GM18951 (cell line): ENCODE results near the gene SIRT3.
"Not testable (repeated sequence)": the region's sequence is repeated elsewhere in the genome, so short reads cannot be mapped to it uniquely, and the experiment has no call there.

ENCODE experiments used
- POLR2A ChIP-seq: IDR thresholded peaks from 4 replicates; pipeline ENCODE4 v1.6.1; 2011; ENCODE audit warnings: mild to moderate bottlenecking; ENCODE audit not compliant: insufficient read length, insufficient read depth; ENCODE audit errors: extremely low read depth
- in situ Hi-C: fragments of 300-500 bp; cut with MboI; formaldehyde crosslinking; loops from one replicate; pipeline ENCODE4 v1.12.0; 2022; ENCODE audit warnings: low sequenced_read_pairs, mixed read lengths, inconsistent platforms; ENCODE audit not compliant: unreplicated experiment

The SIRT3 gene

GRCh38 chr11:244376-244775 is 8.2 kb upstream of the SIRT3 start:
- in situ Hi-C loops, result no loop called here
- TF ChIP-seq POLR2A, result no peak

GRCh38 chr11:241634-242033 is 5.5 kb upstream of the SIRT3 start:
- no peak for TF ChIP-seq POLR2A
- in situ Hi-C loops, result no loop called here

GRCh38 chr11:240315-240714 is 4.2 kb upstream of the SIRT3 start:
- in situ Hi-C loops, result no loop called here
- TF ChIP-seq POLR2A, result no peak

GRCh38 chr11:238346-238745 is 2.2 kb upstream of the SIRT3 start:
- in situ Hi-C loops, result not testable (repeated sequence)

- peak; percentile 83 for TF ChIP-seq POLR2A
- in situ Hi-C loops, result no loop called here
These were observed 929 bp upstream of the SIRT3 start, which contains the start of gene PSMD13 for GRCh38 chr11:236774-237767. PSMD13 (plus strand) TSS chr11:236976; CDS start chr11:237050, 74 bp downstream.

GRCh38 chr11:235609-235996 is 539 bp downstream of the SIRT3 start:
- in situ Hi-C loops, result no loop called here
- no peak for TF ChIP-seq POLR2A

- no peak for TF ChIP-seq POLR2A
- in situ Hi-C loops, result no loop called here
These were observed 962 bp downstream of the SIRT3 start for GRCh38 chr11:235180-235579.

- no peak for TF ChIP-seq POLR2A
- in situ Hi-C loops, result no loop called here
These were observed 3.2 kb downstream of the SIRT3 start for GRCh38 chr11:232783-233565.

GRCh38 chr11:230431-230830 is 5.7 kb downstream of the SIRT3 start:
- in situ Hi-C loops, result no loop called here

GRCh38 chr11:227824-228379 is 8.2 kb downstream of the SIRT3 start:
- in situ Hi-C loops, result no loop called here
- TF ChIP-seq POLR2A, result no peak

More at GRCh38 chr11:230431-230830, 5.7 kb downstream of the SIRT3 start:
- no peak for TF ChIP-seq POLR2A

GRCh38 chr11:225734-226453 is 10.2 kb downstream of the SIRT3 start:
- TF ChIP-seq POLR2A, result no peak
- in situ Hi-C loops, result no loop called here

GRCh38 chr11:224424-224823 is 11.7 kb downstream of the SIRT3 start:
- TF ChIP-seq POLR2A, result no peak
- in situ Hi-C loops, result no loop called here

GRCh38 chr11:223884-224283 is 12.3 kb downstream of the SIRT3 start:
- no peak for TF ChIP-seq POLR2A
- in situ Hi-C loops, result no loop called here
